Measurements from ENCODE around the gene ZNF451. TPM values are rescaled to one million over a fixed set of nuclear protein-coding genes. Genes with fewer than 3 reads are reported as not detected.
"Not testable (repeated sequence)": the region's sequence is repeated elsewhere in the genome, so short reads cannot be mapped to it uniquely, and the experiment has no call there.

ZNF451 gene, protein sequence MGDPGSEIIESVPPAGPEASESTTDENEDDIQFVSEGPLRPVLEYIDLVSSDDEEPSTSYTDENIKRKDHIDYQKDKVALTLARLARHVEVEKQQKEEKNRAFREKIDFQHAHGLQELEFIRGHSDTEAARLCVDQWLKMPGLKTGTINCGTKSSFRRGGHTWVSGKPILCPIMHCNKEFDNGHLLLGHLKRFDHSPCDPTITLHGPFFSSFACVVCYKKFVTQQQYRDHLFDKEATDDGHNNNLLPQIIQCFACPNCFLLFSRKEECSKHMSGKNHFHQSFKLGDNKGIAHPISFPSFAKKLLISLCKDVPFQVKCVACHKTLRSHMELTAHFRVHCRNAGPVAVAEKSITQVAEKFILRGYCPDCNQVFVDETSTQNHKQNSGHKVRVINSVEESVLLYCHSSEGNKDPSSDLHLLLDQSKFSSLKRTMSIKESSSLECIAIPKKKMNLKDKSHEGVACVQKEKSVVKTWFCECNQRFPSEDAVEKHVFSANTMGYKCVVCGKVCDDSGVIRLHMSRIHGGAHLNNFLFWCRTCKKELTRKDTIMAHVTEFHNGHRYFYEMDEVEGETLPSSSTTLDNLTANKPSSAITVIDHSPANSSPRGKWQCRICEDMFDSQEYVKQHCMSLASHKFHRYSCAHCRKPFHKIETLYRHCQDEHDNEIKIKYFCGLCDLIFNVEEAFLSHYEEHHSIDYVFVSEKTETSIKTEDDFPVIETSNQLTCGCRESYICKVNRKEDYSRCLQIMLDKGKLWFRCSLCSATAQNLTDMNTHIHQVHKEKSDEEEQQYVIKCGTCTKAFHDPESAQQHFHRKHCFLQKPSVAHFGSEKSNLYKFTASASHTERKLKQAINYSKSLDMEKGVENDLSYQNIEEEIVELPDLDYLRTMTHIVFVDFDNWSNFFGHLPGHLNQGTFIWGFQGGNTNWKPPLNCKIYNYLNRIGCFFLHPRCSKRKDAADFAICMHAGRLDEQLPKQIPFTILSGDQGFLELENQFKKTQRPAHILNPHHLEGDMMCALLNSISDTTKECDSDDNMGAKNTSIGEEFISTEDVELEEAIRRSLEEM
- 17.0 TPM for polyA plus RNA-seq (2012; ENCODE audit: insufficient read depth, insufficient read length)

DNA sequence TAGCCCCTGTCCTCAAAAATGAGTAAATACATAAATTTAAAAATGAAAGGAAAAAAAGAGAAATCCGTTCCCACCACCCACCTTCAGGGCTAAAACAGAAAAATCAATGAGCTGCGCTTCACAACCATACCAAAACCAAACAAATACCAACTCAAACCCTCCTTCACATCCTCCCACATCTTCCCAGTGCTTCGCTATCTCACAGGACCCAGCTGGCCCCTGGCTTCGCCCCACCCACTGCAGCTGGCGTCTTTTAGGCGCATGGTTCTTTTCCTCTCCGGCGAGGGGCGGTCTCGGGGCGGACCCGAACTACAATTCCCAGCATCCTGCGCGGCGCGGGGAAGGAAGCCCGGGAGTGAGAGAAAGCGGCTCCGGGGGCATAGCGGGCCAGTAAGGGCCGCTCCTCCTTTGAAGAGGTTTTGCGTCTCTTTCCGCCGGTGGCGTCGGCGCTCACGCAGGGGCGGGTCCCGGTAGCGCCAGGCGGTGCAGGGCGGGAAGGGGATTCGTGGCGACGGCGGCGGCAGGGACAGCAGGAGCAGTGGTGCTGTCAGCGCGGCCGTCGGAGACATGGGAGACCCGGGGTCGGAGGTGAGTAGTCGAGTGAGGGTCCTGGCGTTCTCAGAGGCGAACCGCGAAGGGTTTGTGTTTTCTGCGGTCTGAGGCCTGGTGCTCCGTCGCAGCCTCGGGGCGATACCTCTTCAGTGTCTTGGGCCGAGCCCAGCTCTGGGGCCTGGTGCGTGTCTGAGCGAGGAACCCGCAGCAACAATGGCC is at the start of gene ZNF451:
ZNF451 (plus strand) TSS at position 502 of the 771 bp plus-strand sequence; CDS start at position 568, 66 bp downstream.
- peak; percentile 95 for DNase-seq (ENCODE audit: low read depth, low spot score)

DNA sequence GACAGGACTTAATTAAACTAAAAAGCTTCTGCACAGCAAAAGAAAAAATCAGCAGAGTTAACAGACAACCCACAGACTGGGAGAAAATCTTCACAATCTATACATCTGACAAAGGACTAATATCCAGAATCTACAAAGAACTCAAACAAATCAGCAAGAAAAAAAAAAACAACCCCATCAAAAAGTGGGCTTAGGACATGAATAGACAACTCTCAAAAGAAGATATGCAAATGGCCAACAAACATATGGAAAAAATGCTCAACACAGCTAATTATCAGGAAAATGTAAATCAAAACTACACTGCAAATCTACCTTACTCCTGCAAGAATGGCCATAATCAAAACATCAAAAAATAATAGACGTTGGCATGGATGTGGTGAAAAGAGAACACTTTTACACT is 45.9 kb upstream of the ZNF451 start:
- DNase-seq (ENCODE audit: low read depth, low spot score); H3K4me3 ChIP-seq (ENCODE audit: low read length): not testable (repeated sequence)

More for the DNA sequence above, at the start of gene ZNF451:
- peak within 1 kb of the TSS; percentile 57 for H3K4me3 ChIP-seq (ENCODE audit: low read length)

DNA sequence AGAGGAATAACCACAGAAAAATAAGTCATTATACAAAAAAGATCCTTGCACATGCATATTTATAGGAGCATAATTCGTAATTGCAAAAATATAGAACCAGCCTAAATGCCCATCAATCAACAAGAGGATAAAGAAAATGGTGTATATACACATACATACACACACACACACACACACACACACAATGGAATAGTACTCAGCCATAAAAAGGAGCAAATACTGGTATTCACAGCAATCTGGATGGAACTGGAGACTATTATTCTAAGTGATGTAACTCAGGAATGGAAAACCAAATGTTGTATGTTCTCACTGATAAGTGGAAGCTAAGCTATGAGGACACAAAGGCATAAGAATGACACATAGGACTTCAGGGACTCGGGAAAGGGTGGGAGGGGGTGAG is 45.4 kb upstream of the ZNF451 start:
- H3K4me3 ChIP-seq (ENCODE audit: low read length): no peak overlapping the region
- no peak for DNase-seq (ENCODE audit: low read depth, low spot score)

DNA sequence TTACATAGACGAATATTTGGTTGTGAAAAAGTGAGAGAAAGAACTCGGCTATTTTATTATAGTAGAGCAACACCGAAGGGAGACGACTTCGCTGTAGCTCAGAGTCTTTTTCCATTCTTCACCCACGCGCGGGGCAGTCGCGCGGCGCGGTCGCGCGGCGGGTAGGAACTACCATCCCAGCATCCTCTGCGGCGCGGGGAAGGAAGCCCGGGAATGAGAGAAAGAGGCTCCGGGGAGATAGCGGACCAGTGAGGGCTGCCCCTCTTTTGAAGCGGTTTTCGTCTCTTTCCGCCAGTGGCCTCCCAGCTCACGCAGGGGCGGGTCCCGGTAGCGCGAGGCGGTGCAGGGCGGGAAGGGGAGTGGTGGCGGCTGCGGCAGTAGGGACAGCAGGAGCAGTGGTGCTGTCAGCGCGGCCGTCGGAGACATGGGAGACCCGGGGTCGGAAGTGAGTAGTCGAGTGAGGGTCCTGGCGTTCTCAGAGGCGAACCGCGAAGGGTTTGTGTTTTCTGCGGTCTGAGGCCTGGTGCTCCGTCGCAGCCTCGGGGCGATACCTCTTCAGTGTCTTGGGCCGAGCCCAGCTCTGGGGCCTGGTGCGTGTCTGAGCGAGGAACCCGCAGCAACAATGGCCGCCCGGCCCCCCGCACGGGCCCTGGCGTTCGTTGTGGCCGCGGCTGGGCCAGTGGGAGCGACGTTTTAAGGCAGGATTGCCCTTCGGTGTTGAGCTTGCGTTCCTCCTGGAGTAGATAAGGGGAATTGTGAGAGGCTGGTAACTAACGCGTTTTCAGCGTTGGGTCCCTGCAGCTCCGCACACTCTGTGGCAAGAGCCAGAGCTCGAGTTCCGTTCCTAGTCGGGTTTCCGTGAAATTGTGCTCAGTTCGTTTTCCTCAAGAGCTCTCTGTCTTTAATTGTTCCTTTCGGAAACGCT is 43.4 kb upstream of the ZNF451 start, which contains the start of gene KIAA1586:
KIAA1586 (plus strand) TSS at position 362 of the 925 bp plus-strand sequence; CDS start at position 425, 63 bp downstream.
- peak within 1 kb of the TSS; percentile 61 for H3K4me3 ChIP-seq (ENCODE audit: low read length)
- peak; percentile 80 for DNase-seq (ENCODE audit: low read depth, low spot score)

DNA sequence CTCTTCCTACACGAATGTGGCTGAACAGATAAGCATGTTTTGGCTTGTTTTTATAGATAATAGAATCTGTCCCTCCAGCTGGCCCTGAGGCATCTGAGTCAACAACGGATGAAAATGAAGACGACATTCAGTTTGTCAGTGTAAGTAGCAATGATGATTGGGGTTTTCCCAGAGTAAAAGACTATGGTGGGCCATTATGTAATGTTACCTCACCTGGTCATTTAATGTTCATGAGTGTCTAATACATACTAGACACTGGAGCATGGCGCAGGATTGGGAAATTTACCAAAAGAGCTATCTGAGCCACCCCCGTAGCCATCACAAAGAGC is 42.8 kb upstream of the ZNF451 start:
- H3K4me3 ChIP-seq (ENCODE audit: low read length); DNase-seq (ENCODE audit: low read depth, low spot score): not testable (repeated sequence)

GRCh38 chr6:57047859-57048258 is 42.1 kb upstream of the ZNF451 start:
- not testable (repeated sequence) for DNase-seq (ENCODE audit: low read depth, low spot score); H3K4me3 ChIP-seq (ENCODE audit: low read length)

DNA sequence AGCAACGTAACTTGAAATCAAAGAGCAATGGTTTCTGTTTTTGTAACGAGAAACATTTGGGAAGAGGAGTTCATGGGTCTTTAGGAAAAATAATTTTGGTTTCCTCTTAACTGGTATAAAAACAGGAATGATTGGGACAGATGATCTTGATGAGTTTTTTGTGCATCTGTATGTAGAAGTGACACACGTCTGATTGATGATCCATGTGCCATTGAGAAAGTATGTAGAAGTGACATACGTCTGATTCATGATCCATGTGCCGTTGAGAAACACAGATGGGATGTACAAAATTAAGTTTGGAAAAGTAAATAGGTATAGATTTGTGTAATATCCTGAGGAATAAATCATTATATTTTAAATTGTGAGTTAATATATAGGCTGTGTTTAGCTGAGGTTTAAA is 41.4 kb upstream of the ZNF451 start:
- H3K4me3 ChIP-seq (ENCODE audit: low read length): no peak overlapping the region
- no peak for DNase-seq (ENCODE audit: low read depth, low spot score)

DNA sequence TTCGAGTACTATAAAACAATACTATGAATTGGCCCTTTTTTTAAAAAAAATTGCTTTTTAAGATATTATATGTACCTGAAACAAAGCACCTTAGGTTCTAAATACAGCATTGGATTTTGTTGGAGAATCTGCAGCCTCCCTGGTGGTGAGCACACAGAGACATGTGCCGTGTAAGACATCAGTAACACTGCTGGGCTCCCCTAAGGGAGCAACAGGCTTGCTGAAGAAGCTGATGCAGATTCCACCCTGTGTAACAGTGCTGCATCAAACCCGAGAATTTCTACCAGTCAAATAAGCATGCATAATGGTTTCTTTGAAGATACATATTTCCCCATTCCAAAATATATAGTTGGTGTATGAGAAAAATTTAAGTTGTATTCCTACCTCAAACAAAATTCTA is 26.1 kb upstream of the ZNF451 start:
- no peak for DNase-seq (ENCODE audit: low read depth, low spot score)
- H3K4me3 ChIP-seq (ENCODE audit: low read length): no peak overlapping the region

GRCh38 chr6:57064809-57065208 is 25.2 kb upstream of the ZNF451 start:
- no peak for DNase-seq (ENCODE audit: low read depth, low spot score)
- no peak overlapping the region for H3K4me3 ChIP-seq (ENCODE audit: low read length)

DNA sequence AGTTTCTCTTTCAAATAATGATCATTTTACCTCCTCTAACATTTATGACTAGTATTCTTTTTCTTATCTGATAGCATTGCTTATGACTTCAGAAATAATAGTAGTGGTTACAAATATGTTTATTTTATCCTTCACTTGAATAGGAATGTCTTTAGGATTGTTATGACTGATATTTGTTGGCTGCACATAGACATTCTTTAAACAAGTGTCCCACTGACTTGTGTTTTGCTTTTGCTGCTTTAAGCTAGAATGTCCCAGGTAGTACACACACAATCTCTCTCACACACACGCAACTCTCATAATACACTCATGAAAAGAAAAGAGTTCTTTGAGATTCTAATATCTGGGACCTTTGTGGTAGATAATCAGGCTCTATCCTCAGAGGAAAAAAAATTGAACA is 21.9 kb upstream of the ZNF451 start:
- H3K4me3 ChIP-seq (ENCODE audit: low read length): no peak overlapping the region
- DNase-seq (ENCODE audit: low read depth, low spot score): no peak

DNA sequence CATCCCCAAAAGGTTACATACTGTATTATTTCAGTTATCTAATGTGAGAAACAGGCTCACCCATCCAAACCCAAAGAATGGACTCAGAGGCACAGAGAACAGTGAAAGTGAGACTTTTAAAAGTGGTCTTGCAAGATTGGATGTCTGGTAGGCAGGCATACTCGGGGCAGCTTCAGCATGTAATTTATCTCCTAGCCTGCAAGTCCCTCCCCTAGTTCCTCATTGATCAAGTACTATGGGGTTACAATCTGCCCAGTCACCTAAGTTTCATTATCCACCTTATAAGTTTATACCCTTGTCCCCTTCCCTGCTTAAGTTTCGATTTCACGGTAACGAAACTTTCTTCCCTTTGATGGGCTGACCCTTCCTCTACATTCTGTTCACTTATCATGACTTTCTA is 20.8 kb upstream of the ZNF451 start:
- no peak for DNase-seq (ENCODE audit: low read depth, low spot score)

DNA sequence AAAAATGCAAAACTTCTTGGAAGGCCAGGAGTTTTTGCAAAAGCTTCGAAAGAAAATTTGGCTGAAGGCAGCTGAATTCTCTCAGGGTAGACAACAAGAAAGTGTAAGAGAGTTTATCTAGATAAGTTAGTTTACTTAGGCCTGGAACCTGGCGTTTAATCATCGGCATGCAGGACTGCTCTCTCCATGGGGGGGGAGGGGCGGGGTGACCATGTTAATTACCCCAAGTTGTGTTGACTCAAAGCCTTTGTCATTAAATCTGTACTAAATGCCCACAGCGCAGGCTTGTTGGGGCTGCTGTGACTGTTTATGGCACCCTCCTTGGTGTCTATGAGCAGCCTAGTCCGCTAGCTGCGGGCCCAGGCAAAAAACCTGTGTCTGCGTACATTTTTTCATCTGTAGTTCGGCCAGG is 20.1 kb upstream of the ZNF451 start:
- H3K4me3 ChIP-seq (ENCODE audit: low read length): no peak overlapping the region
- DNase-seq (ENCODE audit: low read depth, low spot score): no peak

More for the DNA sequence above, 20.8 kb upstream of the ZNF451 start:
- H3K4me3 ChIP-seq (ENCODE audit: low read length): no peak overlapping the region

GRCh38 chr6:57072108-57072507 is 17.9 kb upstream of the ZNF451 start:
- DNase-seq (ENCODE audit: low read depth, low spot score): no peak
- no peak overlapping the region for H3K4me3 ChIP-seq (ENCODE audit: low read length)

DNA sequence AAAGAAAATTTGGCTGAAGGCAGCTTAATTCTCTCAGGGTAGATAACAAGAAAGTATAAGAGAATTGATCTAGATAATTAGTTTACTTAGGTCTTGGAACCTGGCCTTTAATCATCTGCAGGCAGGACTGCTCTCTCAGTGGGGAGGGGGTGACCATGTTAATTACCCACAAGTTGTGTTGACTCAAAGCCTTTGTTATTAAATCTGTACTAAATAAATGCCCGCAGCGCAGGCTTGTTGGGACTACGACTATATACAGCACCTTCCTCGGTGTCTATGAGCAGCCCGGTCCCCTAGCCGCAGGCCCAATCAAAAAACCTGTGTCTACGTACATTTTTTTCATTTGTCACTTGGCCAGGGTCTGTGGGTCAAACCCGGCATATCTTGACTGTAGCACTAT is 15.6 kb upstream of the ZNF451 start:
- H3K4me3 ChIP-seq (ENCODE audit: low read length): no peak overlapping the region
- DNase-seq (ENCODE audit: low read depth, low spot score): no peak

- DNase-seq (ENCODE audit: low read depth, low spot score): no peak
- H3K4me3 ChIP-seq (ENCODE audit: low read length): no peak overlapping the region
Observed at GRCh38 chr6:57075092-57075491, 14.9 kb upstream of the ZNF451 start.

DNA sequence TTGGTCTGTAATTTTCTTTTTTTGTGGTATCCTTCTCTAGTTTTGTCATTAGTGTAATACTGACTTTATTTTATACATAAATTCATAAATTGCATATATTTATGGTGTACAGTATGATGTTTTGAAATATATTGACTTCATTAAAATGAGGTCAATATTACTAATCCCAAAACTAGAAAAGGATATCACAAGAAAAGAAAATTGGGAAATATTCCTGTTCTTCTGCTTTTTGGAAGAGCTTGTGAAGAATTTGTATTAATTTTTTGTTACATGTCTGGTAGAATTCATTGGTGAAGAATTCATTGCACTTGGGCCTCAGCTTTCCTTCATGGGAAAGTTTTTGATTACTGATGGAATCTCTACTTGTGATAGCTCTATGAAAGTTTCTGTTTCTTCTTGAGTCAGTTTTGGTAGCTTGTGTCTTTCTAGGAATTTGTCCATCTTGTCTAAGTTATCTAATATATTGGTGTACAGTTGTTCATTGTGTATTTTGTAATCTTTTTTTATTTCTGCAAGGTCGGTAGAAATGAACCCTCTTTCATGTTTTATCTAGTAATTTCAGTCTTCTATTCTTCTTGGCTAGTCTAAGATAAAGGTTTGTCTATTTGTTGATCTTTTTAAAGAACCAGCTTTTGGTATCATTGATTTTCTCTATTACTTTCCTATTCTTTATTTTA is 11.3 kb upstream of the ZNF451 start:
- H3K4me3 ChIP-seq (ENCODE audit: low read length): no peak overlapping the region
- DNase-seq (ENCODE audit: low read depth, low spot score): no peak

- DNase-seq (ENCODE audit: low read depth, low spot score): no peak
- no peak overlapping the region for H3K4me3 ChIP-seq (ENCODE audit: low read length)
Observed at GRCh38 chr6:57085471-57085870, 4.5 kb upstream of the ZNF451 start.

Data from Jurkat, Clone E6-1 (cell line).